ENCODE measurements around the gene CYP24A1.

Gene CYP24A1

GRCh38 chr20:54204063-54204462 is 30.3 kb upstream of the CYP24A1 start:
- no peak overlapping the region for H3K4me3 ChIP-seq
- H3K4me2 ChIP-seq: no peak overlapping the region
- no peaks in the 10 kb centered on the region for H3K27me3 ChIP-seq
- TF ChIP-seq Cebpa-rat (IDR thresholded peaks at IDR 0.05): no peak
- H3K27ac ChIP-seq: no peak overlapping the region
- no peaks in the 10 kb centered on the region for H3K36me3 ChIP-seq
- peaks cover 3% of the 10 kb centered on the region; the same call in 1 of the 2 replicates for H4K20me1 ChIP-seq
- H3K9me3 ChIP-seq: no peaks in the 10 kb centered on the region
- H3K9ac ChIP-seq: no peak overlapping the region
- H3K4me1 ChIP-seq: peaks cover 3% of the 10 kb centered on the region

GRCh38 chr20:54203281-54203680 is 29.5 kb upstream of the CYP24A1 start:
- Histone ChIP-seq H3K27me3 (no peaks in the 10 kb centered on the region), H3K9me3 (no peaks in the 10 kb centered on the region), H4K20me1 (no peaks in the 10 kb centered on the region), H3K27ac (no peak overlapping the region), H3K36me3 (no peaks in the 10 kb centered on the region), H3K4me3 (no peak overlapping the region), H3K4me2 (no peak overlapping the region), H3K4me1 (no peaks in the 10 kb centered on the region), H3K9ac (no peak overlapping the region)
- TF ChIP-seq Cebpa-rat (IDR thresholded peaks at IDR 0.05): no peak

- TF ChIP-seq Cebpa-rat (IDR thresholded peaks at IDR 0.05): no peak
- Histone ChIP-seq H3K27ac (no peak overlapping the region), H3K9ac (no peak overlapping the region)
These were observed 27.6 kb upstream of the CYP24A1 start for GRCh38 chr20:54201268-54201846.

GRCh38 chr20:54200487-54201267 is 26.9 kb upstream of the CYP24A1 start:
- no peak overlapping the region for H3K4me2 ChIP-seq
- H4K20me1 ChIP-seq: no peaks in the 10 kb centered on the region
- TF ChIP-seq Cebpa-rat (IDR thresholded peaks at IDR 0.05): no peak
- H3K4me1 ChIP-seq: no peaks in the 10 kb centered on the region
- H3K27ac ChIP-seq: no peak overlapping the region
- no peaks in the 10 kb centered on the region for H3K9me3 ChIP-seq
- H3K27me3 ChIP-seq: no peaks in the 10 kb centered on the region
- H3K4me3 ChIP-seq: no peak overlapping the region
- H3K9ac ChIP-seq: no peak overlapping the region
- H3K36me3 ChIP-seq: no peaks in the 10 kb centered on the region

More at GRCh38 chr20:54201268-54201846, 27.6 kb upstream of the CYP24A1 start:
- Histone ChIP-seq H3K9me3 (no peaks in the 10 kb centered on the region), H3K4me2 (no peak overlapping the region), H4K20me1 (no peaks in the 10 kb centered on the region), H3K4me3 (no peak overlapping the region), H3K4me1 (no peaks in the 10 kb centered on the region), H3K27me3 (no peaks in the 10 kb centered on the region), H3K36me3 (no peaks in the 10 kb centered on the region)

GRCh38 chr20:54199721-54200176 is 26.0 kb upstream of the CYP24A1 start:
- no peaks in the 10 kb centered on the region for H3K36me3 ChIP-seq
- no peak overlapping the region for H3K4me3 ChIP-seq
- H3K9ac ChIP-seq: no peak overlapping the region
- H3K4me2 ChIP-seq: no peak overlapping the region
- H4K20me1 ChIP-seq: no peaks in the 10 kb centered on the region
- TF ChIP-seq Cebpa-rat (IDR thresholded peaks at IDR 0.05): no peak
- H3K4me1 ChIP-seq: no peaks in the 10 kb centered on the region
- H3K27me3 ChIP-seq: no peaks in the 10 kb centered on the region
- no peaks in the 10 kb centered on the region for H3K9me3 ChIP-seq
- H3K27ac ChIP-seq: no peak overlapping the region

- Histone ChIP-seq H4K20me1 (no peaks in the 10 kb centered on the region), H3K36me3 (no peaks in the 10 kb centered on the region), H3K27ac (no peak overlapping the region), H3K27me3 (no peaks in the 10 kb centered on the region), H3K4me1 (no peaks in the 10 kb centered on the region), H3K4me3 (no peak overlapping the region), H3K9me3 (no peaks in the 10 kb centered on the region), H3K4me2 (no peak overlapping the region), H3K9ac (no peak overlapping the region)
- no peak for TF ChIP-seq Cebpa-rat (IDR thresholded peaks at IDR 0.05)
These were observed 25.5 kb upstream of the CYP24A1 start for GRCh38 chr20:54199283-54199682.

GRCh38 chr20:54197621-54198604 is 24.1 kb upstream of the CYP24A1 start:
- Histone ChIP-seq H4K20me1 (no peaks in the 10 kb centered on the region), H3K4me1 (no peaks in the 10 kb centered on the region), H3K4me3 (no peak overlapping the region), H3K9me3 (no peaks in the 10 kb centered on the region), H3K9ac (no peak overlapping the region), H3K27me3 (no peaks in the 10 kb centered on the region), H3K27ac (no peak overlapping the region), H3K36me3 (no peaks in the 10 kb centered on the region), H3K4me2 (no peak overlapping the region)
- TF ChIP-seq Cebpa-rat (IDR thresholded peaks at IDR 0.05): no peak

- Histone ChIP-seq H3K9me3 (no peaks in the 10 kb centered on the region), H3K36me3 (no peaks in the 10 kb centered on the region), H3K4me2 (no peak overlapping the region), H4K20me1 (no peaks in the 10 kb centered on the region), H3K4me3 (no peak overlapping the region), H3K4me1 (no peaks in the 10 kb centered on the region), H3K9ac (no peak overlapping the region), H3K27me3 (no peaks in the 10 kb centered on the region), H3K27ac (no peak overlapping the region)
- no peak for TF ChIP-seq Cebpa-rat (IDR thresholded peaks at IDR 0.05)
These were observed 22.0 kb upstream of the CYP24A1 start for GRCh38 chr20:54195483-54196472.

All from BLaER1 (cell line).